Sigmoid colon (tissue), 7 donors: ENCODE results near the gene IPCEF1. TPM values are rescaled to one million over a fixed set of nuclear protein-coding genes. Genes with fewer than 3 reads are reported as not detected.

ENCODE experiments used
- DNase-seq: peaks from one replicate; pipeline ENCODE4 v3.0.0-alpha.2; 2019
- H3K27ac ChIP-seq, 4 donors: fragments of 200-600 bp; sonication (generic); one replicate each; pipeline ENCODE4 v1.5.1; 2016 to 2019; ENCODE audit warnings: mild to moderate bottlenecking in 1 of 4
- H3K27me3 ChIP-seq, 3 donors: fragments of 200-600 bp; sonication (generic); one replicate each; pipeline ENCODE4 v1.5.1; 2019; ENCODE audit warnings: mild to moderate bottlenecking in 1 of 3
- H3K36me3 ChIP-seq, 4 donors: fragments of 200-600 bp; sonication (generic); one replicate each; pipeline ENCODE4 v1.5.1; 2016 to 2019
- H3K4me1 ChIP-seq, 4 donors: fragments of 200-600 bp; sonication (generic); one replicate each; pipeline ENCODE4 v1.5.1; 2017 to 2019
- H3K4me3 ChIP-seq, 4 donors: fragments of 200-600 bp; sonication (generic); one replicate each; pipeline ENCODE4 v1.5.1; 2017 to 2019; ENCODE audit warnings: mild to moderate bottlenecking in 2 of 4, moderate library complexity in 1 of 4
- H3K9me3 ChIP-seq, 4 donors: fragments of 200-600 bp in 3 of 4; sonication (generic) in 3 of 4; one replicate each; pipeline versions ENCODE4 v1.5.1 to v1.6.1; 2013 to 2019
- CTCF ChIP-seq, 4 experiments: fragments of 450-650 bp in 3 of 4; fragments of 200-600 bp in 1 of 4; IDR thresholded peaks; one replicate each; pipeline ENCODE4 v1.5.1; 2016 to 2019; ENCODE audit warnings: antibody characterized with exemption in 4 of 4, mild to moderate bottlenecking in 3 of 4, moderate library complexity in 2 of 4
- EP300 ChIP-seq, 4 donors: sonication (generic); formaldehyde crosslinking; IDR thresholded peaks; one replicate each; pipeline ENCODE4 v1.6.1; 2017; ENCODE audit warnings: antibody characterized with exemption in 4 of 4
- POLR2A ChIP-seq, 2 donors: fragments of 450-650 bp; IDR thresholded peaks; one replicate each; pipeline ENCODE4 v1.6.1; 2016; ENCODE audit warnings: antibody characterized with exemption in 2 of 2, mild to moderate bottlenecking in 2 of 2, moderate library complexity in 2 of 2
- POLR2AphosphoS5 ChIP-seq, 4 donors: sonication (generic); formaldehyde crosslinking; IDR thresholded peaks; one replicate each; pipeline ENCODE4 v1.6.1; 2017; ENCODE audit warnings: antibody characterized with exemption in 4 of 4
- WGBS, 2 donors: extraction: QIAGEN DNeasy Blood & Tissue Kit; methylation state at CpG; one replicate each; pipeline ENCODE4 v1.1.7; 2013; 5-methylcytosine and 5-hydroxymethylcytosine counted together
- intact Hi-C: fragments of 100-400 bp; cut with DNase I; formaldehyde crosslinking; loops from one replicate; pipeline ENCODE4 v1.15.1; 2023
- polyA plus RNA-seq, 3 donors: library from polyadenylated mRNA; stranded (reverse); fragments of 200-250 nt; gene quantifications; one replicate each; pipeline ENCODE4 v1.2.3, GENCODE V29; 2013
- total RNA-seq, 4 donors: library from RNA; depleted of rRNA; stranded (reverse); fragments of >200 nt; gene quantifications; one replicate each; pipeline ENCODE4 v1.1.0, GENCODE V29; 2016
- donor health status: healthy with polysubstance abuse.
- donor health status: Bipolar disorder and iron deficiency.
- donor health status: healthy.

IPCEF1 gene
- total and polyA plus RNA-seq, 7 donors, result 0.28 to 5.5 (median 0.71) TPM

- no peak for DNase-seq
- Histone ChIP-seq H3K4me3 (no peak overlapping the region), H3K4me1 (no peaks in the 10 kb centered on the region), H3K36me3 (no peaks in the 10 kb centered on the region), H3K27me3 (no peaks in the 10 kb centered on the region), H3K9me3 (no peaks in the 10 kb centered on the region), H3K27ac (peak overlapping the region in 1 of 4 donors; percentile 23)
- intact Hi-C loops, result no loop called here
- WGBS, 2 donors, result 41 to 81% methylated on average over 10 of the region's 10 CpGs
- no peak for TF ChIP-seq POLR2A (IDR thresholded peaks at IDR 0.05)
- no peak for TF ChIP-seq POLR2AphosphoS5 (IDR thresholded peaks at IDR 0.05)
- no peak for TF ChIP-seq CTCF (IDR thresholded peaks at IDR 0.05)
Measured at GRCh38 chr6:154359161-154359574, 2.6 kb upstream of the IPCEF1 start.

GRCh38 chr6:154358019-154358545 is 1.5 kb upstream of the IPCEF1 start:
- Histone ChIP-seq H3K36me3 (no peaks in the 10 kb centered on the region), H3K9me3 (no peaks in the 10 kb centered on the region), H3K27ac (no peak overlapping the region), H3K4me3 (no peak overlapping the region), H3K27me3 (no peaks in the 10 kb centered on the region), H3K4me1 (no peaks in the 10 kb centered on the region)
- intact Hi-C loops, result no loop called here
- WGBS, 2 donors, result 85 to 92% methylated on average over 5 of the region's 5 CpGs
- no peak for DNase-seq
- no peak for TF ChIP-seq CTCF (IDR thresholded peaks at IDR 0.05)
- no peak for TF ChIP-seq POLR2A (IDR thresholded peaks at IDR 0.05)
- no peak for TF ChIP-seq EP300 (IDR thresholded peaks at IDR 0.05)
- TF ChIP-seq POLR2AphosphoS5 (IDR thresholded peaks at IDR 0.05), result no peak

GRCh38 chr6:154356113-154356512 is 490 bp downstream of the IPCEF1 start:
- Histone ChIP-seq H3K4me3 (no peak overlapping the region), H3K36me3 (no peaks in the 10 kb centered on the region), H3K27ac (no peak overlapping the region), H3K27me3 (no peaks in the 10 kb centered on the region), H3K9me3 (no peaks in the 10 kb centered on the region), H3K4me1 (no peaks in the 10 kb centered on the region)
- WGBS, 2 donors, result 79 to 89% methylated on average over 2 of the region's 2 CpGs
- no peak for TF ChIP-seq EP300 (IDR thresholded peaks at IDR 0.05)
- intact Hi-C loops, result no loop called here
- no peak for DNase-seq

GRCh38 chr6:154354265-154354777 is 2.3 kb downstream of the IPCEF1 start:
- intact Hi-C loops, result no loop called here
- Histone ChIP-seq H3K4me1 (no peaks in the 10 kb centered on the region), H3K27me3 (no peaks in the 10 kb centered on the region), H3K4me3 (no peak overlapping the region), H3K36me3 (no peaks in the 10 kb centered on the region), H3K9me3 (no peaks in the 10 kb centered on the region), H3K27ac (no peak overlapping the region)
- TF ChIP-seq POLR2AphosphoS5 (IDR thresholded peaks at IDR 0.05) (no peak), CTCF (IDR thresholded peaks at IDR 0.05) (no peak), POLR2A (IDR thresholded peaks at IDR 0.05) (no peak), EP300 (IDR thresholded peaks at IDR 0.05) (no peak)
- 88 to 92% methylated on average over 8 of the region's 8 CpGs for WGBS, 2 donors
- no peak for DNase-seq

GRCh38 chr6:154353626-154354025 is 3.0 kb downstream of the IPCEF1 start:
- no peak for DNase-seq
- WGBS, 2 donors, result 62 to 86% methylated on average over 1 of the region's 1 CpG
- Histone ChIP-seq H3K27ac (no peak overlapping the region), H3K27me3 (no peaks in the 10 kb centered on the region), H3K9me3 (no peaks in the 10 kb centered on the region), H3K4me3 (no peak overlapping the region), H3K36me3 (no peaks in the 10 kb centered on the region), H3K4me1 (no peaks in the 10 kb centered on the region)
- TF ChIP-seq CTCF (IDR thresholded peaks at IDR 0.05) (no peak), POLR2A (IDR thresholded peaks at IDR 0.05) (no peak), EP300 (IDR thresholded peaks at IDR 0.05) (no peak), POLR2AphosphoS5 (IDR thresholded peaks at IDR 0.05) (no peak)
- intact Hi-C loops, result no loop called here
